ENCODE results near the gene S100A2. TPM values are rescaled to one million over a fixed set of nuclear protein-coding genes. Genes with fewer than 3 reads are reported as not detected.

The S100A2 gene
- total RNA-seq (3.4 TPM), polyA plus RNA-seq (ENCODE audit: insufficient read depth in 1 of 8, insufficient read length in 8 of 8, low replicate concordance in 1 of 8) (1 to 10 TPM; 1.4 to 5.0 (median 1.8) TPM)
- long read RNA-seq, donor 1: 0 reads
- long read RNA-seq, donor 2, partial matches to known transcripts: 0 of 4 reads
- long read RNA-seq, donor 2, other reads (novel, unspliced or antisense): 0 of 4 reads
- long read RNA-seq, donor 3, partial matches to known transcripts: 0 of 4 reads
- long read RNA-seq, donor 3, other reads (novel, unspliced or antisense): 0 of 4 reads
- long read RNA-seq, donor 4, partial matches to known transcripts: 0 of 1 reads
- long read RNA-seq, donor 4, other reads (novel, unspliced or antisense): 0 of 1 reads
- long read RNA-seq, donor 5, partial matches to known transcripts: 0 of 1 reads
- long read RNA-seq, donor 5, other reads (novel, unspliced or antisense): 0 of 1 reads
- long read RNA-seq, donor 6, partial matches to known transcripts: 0 of 1 reads
- long read RNA-seq, donor 6, other reads (novel, unspliced or antisense): 0 of 1 reads
- long read RNA-seq, donor 7, partial matches to known transcripts: 0 of 3 reads
- long read RNA-seq, donor 7, other reads (novel, unspliced or antisense): 0 of 3 reads
- long read RNA-seq, donor 8: 0 reads
- long read RNA-seq, donor 9, partial matches to known transcripts: 0 of 1 reads
- long read RNA-seq, donor 9, other reads (novel, unspliced or antisense): 0 of 1 reads
- long read RNA-seq, donor 10, partial matches to known transcripts: 0 of 2 reads
- long read RNA-seq, donor 10, other reads (novel, unspliced or antisense): 0 of 2 reads
- long read RNA-seq, donor 11: 0 reads

GRCh38 chr1:153565529-153566374, at the start of gene S100A2:
Gene S100A2, minus strand, starts transcription at chr1:153565844. Its CDS starts 1,967 bp downstream, at chr1:153563877.
- peaks cover 46% of the 10 kb centered on the region for H3K4me1 ChIP-seq (ENCODE audit: control insufficient read depth, insufficient read depth, low read length)
- H3K27me3 ChIP-seq (ENCODE audit: control insufficient read depth, insufficient read depth, low read length): no peaks in the 10 kb centered on the region
- peak; percentile 41 for DNase-seq
- no peaks in the 10 kb centered on the region for H3K36me3 ChIP-seq (ENCODE audit: control insufficient read depth, insufficient read depth, low read length)
- peak within 1 kb of the TSS; percentile 91 for H3K27ac ChIP-seq (ENCODE audit: low read length)
- 65% methylated on average over 6 of the region's 8 CpGs for WGBS (ENCODE audit: insufficient coverage)
- H3K4me3 ChIP-seq (ENCODE audit: low read length): no peak within 1 kb of the TSS
- no peaks in the 10 kb centered on the region for H3K9me3 ChIP-seq (replicated peaks; ENCODE audit: control insufficient read depth, low read depth, low read length)

GRCh38 chr1:153615406-153615805, 49.8 kb upstream of the S100A2 start:
- Histone ChIP-seq H3K27me3 (ENCODE audit: control insufficient read depth, insufficient read depth, low read length) (no peaks in the 10 kb centered on the region), H3K4me3 (ENCODE audit: low read length) (no peak overlapping the region), H3K9me3 (replicated peaks; ENCODE audit: control insufficient read depth, low read depth, low read length) (no peaks in the 10 kb centered on the region), H3K36me3 (ENCODE audit: control insufficient read depth, insufficient read depth, low read length) (peaks cover 13% of the 10 kb centered on the region), H3K4me1 (ENCODE audit: control insufficient read depth, insufficient read depth, low read length) (peaks cover 44% of the 10 kb centered on the region), H3K27ac (ENCODE audit: low read length) (no peak overlapping the region)
- 80% methylated on average over 1 of the region's 2 CpGs for WGBS (ENCODE audit: insufficient coverage)
- DNase-seq: no peak

GRCh38 chr1:153614906-153615305, 49.3 kb upstream of the S100A2 start:
- H3K27me3 ChIP-seq (ENCODE audit: control insufficient read depth, insufficient read depth, low read length): no peaks in the 10 kb centered on the region
- DNase-seq: no peak
- no peak overlapping the region for H3K27ac ChIP-seq (ENCODE audit: low read length)
- H3K4me1 ChIP-seq (ENCODE audit: control insufficient read depth, insufficient read depth, low read length): peaks cover 49% of the 10 kb centered on the region
- 83% methylated on average over 4 of the region's 7 CpGs for WGBS (ENCODE audit: insufficient coverage)
- H3K36me3 ChIP-seq (ENCODE audit: control insufficient read depth, insufficient read depth, low read length): peaks cover 13% of the 10 kb centered on the region
- H3K9me3 ChIP-seq (replicated peaks; ENCODE audit: control insufficient read depth, low read depth, low read length): no peaks in the 10 kb centered on the region
- no peak overlapping the region for H3K4me3 ChIP-seq (ENCODE audit: low read length)

- H3K4me3 ChIP-seq (ENCODE audit: low read length): no peak overlapping the region
- WGBS (ENCODE audit: insufficient coverage): 69% methylated on average over 2 of the region's 2 CpGs
- H3K36me3 ChIP-seq (ENCODE audit: control insufficient read depth, insufficient read depth, low read length): peaks cover 9% of the 10 kb centered on the region
Measured at GRCh38 chr1:153614189-153614900, 48.7 kb upstream of the S100A2 start.

GRCh38 chr1:153613406-153613805, 47.8 kb upstream of the S100A2 start:
- Histone ChIP-seq H3K9me3 (replicated peaks; ENCODE audit: control insufficient read depth, low read depth, low read length) (no peaks in the 10 kb centered on the region), H3K27ac (ENCODE audit: low read length) (no peak overlapping the region), H3K4me3 (ENCODE audit: low read length) (no peak overlapping the region), H3K36me3 (ENCODE audit: control insufficient read depth, insufficient read depth, low read length) (no peaks in the 10 kb centered on the region), H3K27me3 (ENCODE audit: control insufficient read depth, insufficient read depth, low read length) (no peaks in the 10 kb centered on the region), H3K4me1 (ENCODE audit: control insufficient read depth, insufficient read depth, low read length) (peaks cover 63% of the 10 kb centered on the region)
- no peak for DNase-seq
- 76% methylated on average over 3 of the region's 5 CpGs for WGBS (ENCODE audit: insufficient coverage)

More at GRCh38 chr1:153614189-153614900, 48.7 kb upstream of the S100A2 start:
- H3K9me3 ChIP-seq (replicated peaks; ENCODE audit: control insufficient read depth, low read depth, low read length): no peaks in the 10 kb centered on the region
- no peaks in the 10 kb centered on the region for H3K27me3 ChIP-seq (ENCODE audit: control insufficient read depth, insufficient read depth, low read length)
- no peak overlapping the region for H3K27ac ChIP-seq (ENCODE audit: low read length)
- no peak for DNase-seq
- H3K4me1 ChIP-seq (ENCODE audit: control insufficient read depth, insufficient read depth, low read length): peaks cover 54% of the 10 kb centered on the region

GRCh38 chr1:153612755-153613331, 47.2 kb upstream of the S100A2 start, which contains the start of gene S100A16:
Gene S100A16, minus strand, starts transcription at chr1:153613137. Its CDS starts 4,986 bp downstream, at chr1:153608151.
- Histone ChIP-seq H3K27ac (ENCODE audit: low read length) (peak within 1 kb of the TSS; percentile 84), H3K27me3 (ENCODE audit: control insufficient read depth, insufficient read depth, low read length) (no peaks in the 10 kb centered on the region), H3K36me3 (ENCODE audit: control insufficient read depth, insufficient read depth, low read length) (peaks cover 2% of the 10 kb centered on the region), H3K9me3 (replicated peaks; ENCODE audit: control insufficient read depth, low read depth, low read length) (no peaks in the 10 kb centered on the region), H3K4me1 (ENCODE audit: control insufficient read depth, insufficient read depth, low read length) (peaks cover 67% of the 10 kb centered on the region), H3K4me3 (ENCODE audit: low read length) (peak within 1 kb of the TSS; percentile 60)
- peak; percentile 78 for DNase-seq
- 3% methylated on average over 4 of the region's 9 CpGs for WGBS (ENCODE audit: insufficient coverage)

GRCh38 chr1:153612111-153612754, 46.6 kb upstream of the S100A2 start:
- Histone ChIP-seq H3K27me3 (ENCODE audit: control insufficient read depth, insufficient read depth, low read length) (no peaks in the 10 kb centered on the region), H3K27ac (ENCODE audit: low read length) (peak overlapping the region; percentile 84), H3K4me1 (ENCODE audit: control insufficient read depth, insufficient read depth, low read length) (peaks cover 65% of the 10 kb centered on the region), H3K4me3 (ENCODE audit: low read length) (peak overlapping the region; percentile 60), H3K36me3 (ENCODE audit: control insufficient read depth, insufficient read depth, low read length) (peaks cover 7% of the 10 kb centered on the region), H3K9me3 (replicated peaks; ENCODE audit: control insufficient read depth, low read depth, low read length) (no peaks in the 10 kb centered on the region)
- 35% methylated on average over 2 of the region's 11 CpGs for WGBS (ENCODE audit: insufficient coverage)
- peak; percentile 60 for DNase-seq

GRCh38 chr1:153611356-153611755, 45.7 kb upstream of the S100A2 start:
- WGBS (ENCODE audit: insufficient coverage): 67% methylated on average over 1 of the region's 1 CpG
- H3K36me3 ChIP-seq (ENCODE audit: control insufficient read depth, insufficient read depth, low read length): peaks cover 12% of the 10 kb centered on the region
- DNase-seq: no peak
- H3K4me1 ChIP-seq (ENCODE audit: control insufficient read depth, insufficient read depth, low read length): peaks cover 56% of the 10 kb centered on the region
- H3K4me3 ChIP-seq (ENCODE audit: low read length): no peak overlapping the region
- no peaks in the 10 kb centered on the region for H3K9me3 ChIP-seq (replicated peaks; ENCODE audit: control insufficient read depth, low read depth, low read length)
- no peaks in the 10 kb centered on the region for H3K27me3 ChIP-seq (ENCODE audit: control insufficient read depth, insufficient read depth, low read length)
- no peak overlapping the region for H3K27ac ChIP-seq (ENCODE audit: low read length)
